Stomach (tissue), 9 donors: ENCODE measurements around the gene DCBLD2. TPM values are rescaled to one million over a fixed set of nuclear protein-coding genes. Genes with fewer than 3 reads are reported as not detected.

Source experiments
- DNase-seq, 2 donors: peaks; one replicate each; pipeline versions ENCODE4 v3.0.0 to v3.0.0-alpha.2; 2013 to 2019
- H3K27ac ChIP-seq, 5 donors: fragments of 200-600 bp in 4 of 5; sonication (generic) in 4 of 5; one replicate each; pipeline ENCODE4 v1.5.1; 2013 to 2019; ENCODE audit warnings: mild to moderate bottlenecking in 1 of 5, moderate library complexity in 1 of 5
- H3K27me3 ChIP-seq, 3 donors: fragments of 200-600 bp; sonication (generic); one replicate each; pipeline ENCODE4 v1.5.1; 2017 to 2019; ENCODE audit warnings: mixed run types in 1 of 3
- H3K36me3 ChIP-seq, 4 donors: fragments of 200-600 bp; sonication (generic); 1 replicate in 3 of 4; 2 replicates in 1 of 4; pipeline ENCODE4 v1.5.1; 2016 to 2019
- H3K4me1 ChIP-seq, 4 donors: fragments of 200-600 bp; sonication (generic); one replicate each; pipeline ENCODE4 v1.5.1; 2016 to 2019
- H3K4me3 ChIP-seq, 4 donors: fragments of 200-600 bp; sonication (generic) in 3 of 4; one replicate each; pipeline ENCODE4 v1.5.1; 2016 to 2019; ENCODE audit warnings: mild to moderate bottlenecking in 1 of 4
- H3K9me3 ChIP-seq, 4 donors: fragments of 200-600 bp; sonication (generic); one replicate each; pipeline ENCODE4 v1.5.1; 2016 to 2019
- EP300 ChIP-seq: sonication (generic); formaldehyde crosslinking; IDR thresholded peaks from one replicate; pipeline ENCODE4 v1.6.1; 2017; ENCODE audit warnings: antibody characterized with exemption
- POLR2A ChIP-seq, 4 donors: fragments of 450-650 bp; IDR thresholded peaks; one replicate each; pipeline ENCODE4 v1.6.1; 2016; ENCODE audit warnings: antibody characterized with exemption in 4 of 4, control low read depth in 2 of 4, mild to moderate bottlenecking in 1 of 4, moderate library complexity in 1 of 4
- POLR2AphosphoS5 ChIP-seq, 3 donors: sonication (generic); formaldehyde crosslinking; IDR thresholded peaks; one replicate each; pipeline ENCODE4 v1.6.1; 2016; ENCODE audit warnings: antibody characterized with exemption in 3 of 3
- WGBS, 5 donors: extraction: QIAGEN DNeasy Blood & Tissue Kit in 3 of 5; methylation state at CpG; one replicate each; pipeline versions ENCODE4 v1.1.5 to v1.1.7; 2013 to 2018; 5-methylcytosine and 5-hydroxymethylcytosine counted together
- intact Hi-C: fragments of 100-400 bp; cut with DNase I; formaldehyde crosslinking; loops from one replicate; pipeline ENCODE4 v1.15.1; 2023; ENCODE audit warnings: low total_unique reads
- polyA plus RNA-seq, 3 donors: library from polyadenylated mRNA; stranded (reverse); fragments of 200-250 nt; gene quantifications; one replicate each; pipeline ENCODE4 v1.2.3, GENCODE V29; 2013
- total RNA-seq, 5 donors: library from RNA; depleted of rRNA; stranded (reverse); fragments of >200 nt; gene quantifications; one replicate each; pipeline versions ENCODE4 v1.1.0 to v1.2.3, GENCODE V29; 2014 to 2016
- TF ChIP-seq, protein P1 (sequence below), 7 experiments: fragments of 450-650 bp in 4 of 7; fragments of 200-600 bp in 3 of 7; sonication (generic) in 3 of 7; IDR thresholded peaks; one replicate each; pipeline ENCODE4 v1.5.1; 2016 to 2019; ENCODE audit warnings: antibody characterized with exemption in 7 of 7, control low read depth in 2 of 7, mild to moderate bottlenecking in 1 of 7
- donor health status: healthy with polysubstance abuse.
- donor health status: Bipolar disorder and iron deficiency.
- donor health status: healthy.

The DCBLD2 gene
- total and polyA plus RNA-seq, 8 donors: 2.3 to 77.1 (median 29.6) TPM

DNA sequence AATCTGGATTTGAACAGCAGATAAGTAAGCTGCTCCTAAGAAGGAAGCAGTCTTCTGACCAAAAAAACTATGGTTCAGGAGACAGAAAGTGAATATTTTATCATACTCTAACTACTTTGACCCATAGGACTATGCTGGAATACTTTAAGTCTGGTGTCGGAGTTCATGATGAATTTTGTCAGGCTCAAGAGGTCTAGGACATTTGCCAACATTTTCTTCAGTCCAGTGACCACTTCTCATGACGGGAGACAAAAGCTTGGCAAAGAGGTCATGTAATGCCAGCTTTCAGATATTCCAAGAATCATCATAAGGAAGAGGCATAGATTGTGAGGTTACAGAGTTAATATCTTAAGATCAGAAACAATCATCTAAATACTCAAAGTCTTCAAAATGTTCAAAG is 20.5 kb upstream of the DCBLD2 start:
- WGBS, 5 donors: 60 to 80% (median 76%) methylated on average over 2 of the region's 2 CpGs
- H3K36me3 ChIP-seq: no peaks in the 10 kb centered on the region
- no peak overlapping the region for H3K4me3 ChIP-seq
- no peak for DNase-seq
- H3K4me1 ChIP-seq: no peaks in the 10 kb centered on the region
- intact Hi-C loops: no loop called here
- H3K27me3 ChIP-seq: no peaks in the 10 kb centered on the region
- no peak overlapping the region for H3K27ac ChIP-seq
- no peak for TF ChIP-seq POLR2A (IDR thresholded peaks at IDR 0.05)
- no peak for TF ChIP-seq EP300
- no peak for TF ChIP-seq POLR2AphosphoS5 (IDR thresholded peaks at IDR 0.05)
- TF ChIP-seq, protein P1, sequence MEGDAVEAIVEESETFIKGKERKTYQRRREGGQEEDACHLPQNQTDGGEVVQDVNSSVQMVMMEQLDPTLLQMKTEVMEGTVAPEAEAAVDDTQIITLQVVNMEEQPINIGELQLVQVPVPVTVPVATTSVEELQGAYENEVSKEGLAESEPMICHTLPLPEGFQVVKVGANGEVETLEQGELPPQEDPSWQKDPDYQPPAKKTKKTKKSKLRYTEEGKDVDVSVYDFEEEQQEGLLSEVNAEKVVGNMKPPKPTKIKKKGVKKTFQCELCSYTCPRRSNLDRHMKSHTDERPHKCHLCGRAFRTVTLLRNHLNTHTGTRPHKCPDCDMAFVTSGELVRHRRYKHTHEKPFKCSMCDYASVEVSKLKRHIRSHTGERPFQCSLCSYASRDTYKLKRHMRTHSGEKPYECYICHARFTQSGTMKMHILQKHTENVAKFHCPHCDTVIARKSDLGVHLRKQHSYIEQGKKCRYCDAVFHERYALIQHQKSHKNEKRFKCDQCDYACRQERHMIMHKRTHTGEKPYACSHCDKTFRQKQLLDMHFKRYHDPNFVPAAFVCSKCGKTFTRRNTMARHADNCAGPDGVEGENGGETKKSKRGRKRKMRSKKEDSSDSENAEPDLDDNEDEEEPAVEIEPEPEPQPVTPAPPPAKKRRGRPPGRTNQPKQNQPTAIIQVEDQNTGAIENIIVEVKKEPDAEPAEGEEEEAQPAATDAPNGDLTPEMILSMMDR (IDR thresholded peaks at IDR 0.05): no peak
- no peaks in the 10 kb centered on the region for H3K9me3 ChIP-seq

DNA sequence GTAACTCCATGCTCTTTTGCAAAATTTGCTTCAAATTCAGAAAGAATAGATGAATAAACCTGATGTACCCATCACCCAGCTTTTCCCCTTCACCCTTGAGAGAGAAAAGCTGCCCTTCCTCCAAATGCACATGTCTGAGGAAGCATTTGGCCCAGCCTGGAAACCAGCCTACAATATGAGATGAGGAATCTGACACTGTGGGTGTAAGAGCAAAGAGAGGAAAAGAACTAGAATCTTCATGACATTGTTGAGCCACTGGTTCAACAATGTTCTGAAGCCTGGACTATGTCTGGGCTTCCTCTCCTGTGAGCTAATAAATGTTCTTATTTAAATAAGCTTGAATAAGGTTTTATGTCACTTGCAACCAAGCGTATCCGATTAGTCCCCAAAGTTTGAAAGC is 18.7 kb upstream of the DCBLD2 start:
- H3K27ac ChIP-seq: no peak overlapping the region
- 89 to 95% (median 91%) methylated on average over 2 of the region's 2 CpGs for WGBS, 5 donors
- H3K36me3 ChIP-seq: no peaks in the 10 kb centered on the region
- no peaks in the 10 kb centered on the region for H3K9me3 ChIP-seq
- TF ChIP-seq, protein P1 (IDR thresholded peaks at IDR 0.05): no peak
- TF ChIP-seq POLR2A (IDR thresholded peaks at IDR 0.05) (no peak), POLR2AphosphoS5 (IDR thresholded peaks at IDR 0.05) (no peak), EP300 (no peak)
- H3K4me1 ChIP-seq: no peaks in the 10 kb centered on the region
- no peaks in the 10 kb centered on the region for H3K27me3 ChIP-seq
- DNase-seq: no peak
- intact Hi-C loops: no loop called here
- H3K4me3 ChIP-seq: no peak overlapping the region

DNA sequence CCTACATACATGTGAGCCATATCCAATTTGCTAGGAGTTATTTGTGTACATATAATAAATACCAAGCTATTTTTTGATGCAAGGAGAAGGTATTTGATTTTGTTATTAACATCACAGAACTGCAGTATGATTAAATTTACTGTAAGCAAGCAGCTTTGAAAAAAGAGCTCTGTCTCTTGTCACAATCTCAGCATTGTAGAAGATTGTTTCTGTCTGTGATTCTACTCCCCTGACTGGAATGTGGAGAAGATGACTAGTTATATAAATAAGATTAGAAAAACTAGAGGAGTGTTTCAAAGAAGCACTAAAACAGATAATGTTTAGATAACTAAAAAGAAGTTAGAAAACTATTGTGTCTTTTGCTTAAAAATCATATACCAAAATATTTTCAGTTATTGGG is 17.1 kb upstream of the DCBLD2 start:
- H3K27ac ChIP-seq: no peak overlapping the region
- intact Hi-C loops: no loop called here

DNA sequence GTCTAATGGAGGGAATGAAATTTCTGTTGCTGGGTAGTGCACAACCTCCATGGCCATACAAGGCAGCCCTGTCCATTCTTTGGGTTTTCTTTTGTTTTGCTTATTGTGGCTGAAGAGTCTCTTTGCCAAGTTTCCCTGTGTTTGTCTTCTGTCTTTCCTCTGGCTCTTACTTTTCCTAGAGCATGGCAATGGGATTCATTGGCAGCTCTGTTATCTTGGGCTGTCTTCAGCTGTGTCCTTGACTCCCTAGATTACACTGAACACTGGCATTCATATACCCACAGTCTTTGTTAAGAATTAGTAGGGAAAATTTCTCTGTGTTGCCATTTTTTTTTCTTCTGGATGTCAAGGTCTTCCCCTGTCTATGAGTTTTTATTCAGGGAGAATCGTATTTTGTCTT is 16.1 kb upstream of the DCBLD2 start:
- Histone ChIP-seq H3K27ac (no peak overlapping the region), H3K4me1 (no peaks in the 10 kb centered on the region), H3K9me3 (no peaks in the 10 kb centered on the region), H3K36me3 (no peaks in the 10 kb centered on the region), H3K27me3 (no peaks in the 10 kb centered on the region), H3K4me3 (no peak overlapping the region)
- WGBS, 5 donors: 81 to 88% (median 85%) methylated on average over 1 of the region's 1 CpG
- no peak for DNase-seq
- TF ChIP-seq, protein P1 (IDR thresholded peaks at IDR 0.05): no peak
- no peak for TF ChIP-seq EP300
- TF ChIP-seq POLR2AphosphoS5 (IDR thresholded peaks at IDR 0.05): no peak
- TF ChIP-seq POLR2A (IDR thresholded peaks at IDR 0.05): no peak
- intact Hi-C loops: no loop called here

More for the DNA sequence above, 17.1 kb upstream of the DCBLD2 start:
- DNase-seq: no peak
- no peaks in the 10 kb centered on the region for H3K4me1 ChIP-seq
- H3K27me3 ChIP-seq: no peaks in the 10 kb centered on the region
- no peaks in the 10 kb centered on the region for H3K36me3 ChIP-seq
- TF ChIP-seq, protein P1 (IDR thresholded peaks at IDR 0.05): no peak
- TF ChIP-seq POLR2AphosphoS5 (IDR thresholded peaks at IDR 0.05) (no peak), EP300 (no peak), POLR2A (IDR thresholded peaks at IDR 0.05) (no peak)
- no peak overlapping the region for H3K4me3 ChIP-seq
- H3K9me3 ChIP-seq: no peaks in the 10 kb centered on the region
